Brain microvascular endothelial cell (primary cell): ENCODE data around the gene TBC1D20.

Experiments
- DNase-seq: peaks from one replicate; pipeline ENCODE4 v3.0.0-alpha.2; 2020
- H3K27ac ChIP-seq: fragments of 250-450 bp; sonication (Bioruptor Pico); 2 replicates; pipeline ENCODE4 v1.5.1; 2020; ENCODE audit warnings: mild to moderate bottlenecking, moderate library complexity
- H3K27me3 ChIP-seq: fragments of 250-450 bp; sonication (Bioruptor Pico); replicated peaks from 2 replicates; pipeline ENCODE4 v1.5.1; 2020; ENCODE audit warnings: mild to moderate bottlenecking
- H3K36me3 ChIP-seq: fragments of 250-450 bp; sonication (Bioruptor Pico); replicated peaks from 2 replicates; pipeline ENCODE4 v1.5.1; 2020; ENCODE audit warnings: mild to moderate bottlenecking
- H3K4me3 ChIP-seq: 2 replicates; pipeline ENCODE4 v1.5.1; 2011; ENCODE audit warnings: low read depth, mild to moderate bottlenecking, control low read depth, low read length, moderate library complexity
- in situ Hi-C: cut with HindIII; loops from 2 replicates; pipeline ENCODE4 v1.10.0; 2017; ENCODE audit warnings: low sequenced_read_pairs, low pct_ligation_motif_present
- TF ChIP-seq, protein P1 (sequence below): IDR thresholded peaks from 2 replicates; pipeline ENCODE4 v1.5.1; 2011; ENCODE audit warnings: low read depth, mild to moderate bottlenecking, moderate library complexity, low read length, control low read depth, inconsistent platforms; ENCODE audit errors: missing control alignments

TBC1D20 gene

DNA sequence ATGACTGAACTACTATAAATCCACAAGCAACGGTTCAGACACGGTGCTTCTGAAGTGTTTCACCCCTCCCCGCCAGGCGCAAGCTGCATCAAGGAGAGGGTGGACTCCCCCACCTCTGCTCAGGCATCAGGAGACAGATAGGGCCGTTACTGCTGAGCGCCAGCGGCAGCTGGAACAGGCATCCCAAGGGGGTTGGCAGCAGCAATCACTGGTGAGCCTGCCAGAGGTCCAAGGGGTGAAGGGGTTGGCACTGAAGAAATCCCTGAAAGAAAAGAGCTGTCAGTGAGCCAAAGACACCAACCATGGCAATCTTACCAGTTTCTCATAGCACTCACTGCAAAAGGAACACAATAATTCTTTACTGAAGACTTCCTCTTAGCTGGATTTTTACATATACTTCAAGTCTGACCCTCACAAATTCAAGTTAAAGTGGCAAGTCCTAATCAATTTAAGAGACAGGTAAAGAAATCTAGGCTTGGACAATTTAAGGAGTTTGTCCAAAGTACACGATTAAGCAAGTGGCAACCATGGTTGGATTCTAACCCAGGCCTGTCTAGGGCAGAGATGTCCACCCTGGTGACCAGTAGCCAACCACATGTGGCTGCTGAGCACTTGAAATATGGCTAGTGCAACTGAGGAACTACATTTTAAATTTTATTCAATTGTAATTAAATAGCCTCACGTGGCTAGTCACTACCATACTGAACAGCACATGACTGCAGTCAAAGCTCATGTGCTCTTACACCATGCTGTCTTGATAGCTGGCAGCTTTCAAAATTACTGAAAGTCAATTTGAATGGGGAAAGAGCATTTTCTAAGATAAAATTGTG, 21.7 kb upstream of the TBC1D20 start:
- TF ChIP-seq, protein P1, sequence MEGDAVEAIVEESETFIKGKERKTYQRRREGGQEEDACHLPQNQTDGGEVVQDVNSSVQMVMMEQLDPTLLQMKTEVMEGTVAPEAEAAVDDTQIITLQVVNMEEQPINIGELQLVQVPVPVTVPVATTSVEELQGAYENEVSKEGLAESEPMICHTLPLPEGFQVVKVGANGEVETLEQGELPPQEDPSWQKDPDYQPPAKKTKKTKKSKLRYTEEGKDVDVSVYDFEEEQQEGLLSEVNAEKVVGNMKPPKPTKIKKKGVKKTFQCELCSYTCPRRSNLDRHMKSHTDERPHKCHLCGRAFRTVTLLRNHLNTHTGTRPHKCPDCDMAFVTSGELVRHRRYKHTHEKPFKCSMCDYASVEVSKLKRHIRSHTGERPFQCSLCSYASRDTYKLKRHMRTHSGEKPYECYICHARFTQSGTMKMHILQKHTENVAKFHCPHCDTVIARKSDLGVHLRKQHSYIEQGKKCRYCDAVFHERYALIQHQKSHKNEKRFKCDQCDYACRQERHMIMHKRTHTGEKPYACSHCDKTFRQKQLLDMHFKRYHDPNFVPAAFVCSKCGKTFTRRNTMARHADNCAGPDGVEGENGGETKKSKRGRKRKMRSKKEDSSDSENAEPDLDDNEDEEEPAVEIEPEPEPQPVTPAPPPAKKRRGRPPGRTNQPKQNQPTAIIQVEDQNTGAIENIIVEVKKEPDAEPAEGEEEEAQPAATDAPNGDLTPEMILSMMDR: no peak
- DNase-seq: no peak
- Histone ChIP-seq H3K27me3 (no peaks in the 10 kb centered on the region), H3K4me3 (no peak overlapping the region), H3K27ac (no peak overlapping the region), H3K36me3 (peaks cover 71% of the 10 kb centered on the region)
- in situ Hi-C loops: no loop called here

DNA sequence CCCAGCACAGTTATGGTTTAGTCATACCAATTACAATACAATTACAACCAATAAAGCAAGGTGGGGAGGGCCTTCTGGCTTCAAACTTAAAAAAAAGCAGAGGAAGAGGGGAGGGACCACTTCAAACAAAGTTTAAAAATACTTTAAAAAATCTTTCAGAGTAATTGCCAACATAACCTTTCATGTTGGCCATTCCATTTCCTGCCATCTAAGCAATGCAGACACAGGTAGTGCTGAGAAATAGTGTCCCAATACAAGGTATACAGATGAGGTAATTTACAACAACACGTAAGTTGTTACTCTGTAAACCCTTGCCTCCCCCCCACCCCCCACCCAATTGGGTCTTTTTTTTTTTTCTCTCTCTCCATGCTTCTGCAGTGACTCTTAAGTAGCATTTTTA, 18.8 kb upstream of the TBC1D20 start:
- in situ Hi-C loops: no loop called here
- Histone ChIP-seq H3K27me3 (no peaks in the 10 kb centered on the region), H3K27ac (no peak overlapping the region), H3K4me3 (no peak overlapping the region), H3K36me3 (peaks cover 46% of the 10 kb centered on the region)
- TF ChIP-seq, protein P1: no peak
- no peak for DNase-seq

DNA sequence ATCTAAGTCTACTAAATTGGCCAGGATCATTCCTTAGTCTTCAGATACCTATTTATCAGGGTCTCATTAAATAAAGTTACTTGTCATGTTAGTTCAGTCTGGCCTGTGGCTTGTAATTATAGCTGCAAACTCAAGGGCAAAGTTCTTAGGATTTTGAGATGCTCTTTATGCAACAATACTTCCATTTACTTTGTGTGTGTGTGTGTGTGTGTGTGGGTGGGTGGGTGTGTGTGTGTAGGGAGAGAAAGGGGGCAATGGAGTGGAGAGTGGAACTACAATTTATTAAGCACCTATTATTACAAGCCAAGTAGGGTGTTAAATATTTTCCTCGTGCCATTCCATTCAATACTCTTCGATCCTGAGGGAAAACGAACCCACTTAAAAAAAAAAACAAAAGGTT, 17.7 kb upstream of the TBC1D20 start:
- TF ChIP-seq, protein P1: no peak
- Histone ChIP-seq H3K27me3 (no peaks in the 10 kb centered on the region), H3K36me3 (peaks cover 38% of the 10 kb centered on the region), H3K4me3 (no peak overlapping the region), H3K27ac (no peak overlapping the region)
- in situ Hi-C loops: no loop called here
- DNase-seq: no peak

DNA sequence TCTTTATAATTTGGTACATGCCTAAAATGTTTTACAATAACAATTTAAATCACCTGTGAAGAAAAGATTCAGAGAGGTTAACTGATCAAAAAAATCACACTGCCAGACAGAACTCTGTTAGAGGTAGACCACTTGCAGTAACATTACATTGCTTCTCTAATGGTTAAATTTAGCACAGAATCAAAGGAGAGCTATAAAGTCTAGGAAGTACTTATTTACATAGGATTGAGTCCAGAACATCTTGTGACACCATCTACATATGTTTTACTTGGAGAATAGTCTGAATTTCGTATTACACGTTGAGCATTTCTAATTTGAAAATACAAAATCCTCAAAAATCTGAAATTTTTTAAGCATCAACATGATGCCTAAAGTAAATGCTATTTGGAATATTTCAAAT, 17.2 kb upstream of the TBC1D20 start:
- TF ChIP-seq, protein P1: no peak
- Histone ChIP-seq H3K4me3 (no peak overlapping the region), H3K27me3 (no peaks in the 10 kb centered on the region), H3K27ac (no peak overlapping the region), H3K36me3 (peaks cover 35% of the 10 kb centered on the region)
- in situ Hi-C loops: no loop called here
- no peak for DNase-seq

DNA sequence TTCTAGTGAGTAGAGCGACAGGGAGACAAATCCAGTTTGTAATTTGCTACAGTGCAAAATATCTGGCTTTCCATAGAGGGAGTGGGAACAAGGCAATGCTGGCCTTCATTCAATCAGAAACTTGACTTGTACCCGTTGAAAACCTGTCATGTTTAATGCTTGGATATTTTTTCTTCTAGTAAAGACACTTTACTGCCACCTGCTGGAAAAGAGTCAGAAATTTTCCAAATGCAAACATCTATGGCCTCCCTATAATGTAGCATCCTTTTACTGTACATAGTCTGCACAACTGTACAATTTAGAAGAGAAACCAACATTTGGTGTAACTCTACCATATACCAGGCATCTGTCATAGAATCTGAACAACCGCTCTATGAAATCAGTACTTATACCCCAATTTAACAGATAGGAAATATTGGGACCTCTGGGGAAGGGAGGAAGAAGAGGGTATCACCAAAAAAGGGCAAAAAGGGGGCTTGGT, 16.7 kb upstream of the TBC1D20 start:
- Histone ChIP-seq H3K36me3 (peaks cover 32% of the 10 kb centered on the region), H3K4me3 (no peak overlapping the region), H3K27me3 (no peaks in the 10 kb centered on the region), H3K27ac (no peak overlapping the region)
- TF ChIP-seq, protein P1: no peak
- in situ Hi-C loops: no loop called here
- DNase-seq: peak; percentile 63
